Measurements from ENCODE around the gene COL20A1.

- TF ChIP-seq CTCF (conservative IDR thresholded peaks at IDR 0.05) (no peak), ZFX (IDR thresholded peaks at IDR 0.05) (no peak)
Observed at GRCh38 chr20:63315240-63315689, 22.3 kb downstream of the COL20A1 start.
